HG03025 (cell line): ENCODE measurements around the gene CACNA2D4.

Experiments
- ATAC-seq: cut with Tn5 transposase; IDR thresholded peaks from one replicate; pipeline ENCODE4 v1.9.1; 2021; ENCODE audit warnings: mild to moderate bottlenecking, moderate library complexity; ENCODE audit not compliant: unreplicated experiment, low FRiP score

The CACNA2D4 gene

GRCh38 chr12:1760566-1761382 is 157.7 kb downstream of the CACNA2D4 start:
- no peak for ATAC-seq

DNA sequence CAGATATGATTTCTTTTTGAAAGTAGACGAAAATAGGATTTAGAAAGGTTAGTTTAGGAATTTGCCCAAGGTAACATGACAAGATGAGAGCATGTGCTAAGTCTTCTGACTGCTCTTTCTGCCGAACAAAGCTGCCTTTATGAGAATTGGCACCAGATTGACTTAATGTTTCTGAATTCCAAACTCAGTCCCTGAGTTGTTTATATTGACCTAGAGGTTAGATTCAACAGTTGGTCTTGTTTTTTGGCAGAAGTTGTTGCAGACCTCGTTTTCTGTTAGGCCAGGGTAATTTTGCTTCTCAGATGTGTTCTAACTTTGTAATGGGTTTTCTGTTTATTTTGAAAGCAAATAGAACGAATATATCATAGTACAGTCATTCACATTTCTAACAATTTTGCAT is 159.6 kb downstream of the CACNA2D4 start:
- no peak for ATAC-seq

DNA sequence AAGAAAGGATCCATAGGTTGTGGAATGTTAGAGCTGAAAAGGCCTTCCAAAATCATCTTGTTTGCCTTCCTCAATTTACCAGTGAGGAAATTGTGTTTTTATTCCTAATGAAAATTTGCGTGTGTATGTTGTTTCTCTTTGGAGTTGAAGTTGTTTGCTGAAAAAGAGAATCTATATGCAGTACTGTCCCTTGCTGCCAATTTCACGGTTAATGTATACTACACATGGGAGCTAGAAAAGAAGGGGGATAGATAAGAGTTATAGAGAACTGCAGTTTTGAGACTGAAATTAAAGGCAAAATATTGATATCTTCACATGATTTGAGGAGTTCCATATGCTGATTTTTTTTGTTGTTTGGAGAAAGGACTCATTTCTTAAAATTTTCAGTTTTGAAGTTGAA is 160.1 kb downstream of the CACNA2D4 start:
- no peak for ATAC-seq

DNA sequence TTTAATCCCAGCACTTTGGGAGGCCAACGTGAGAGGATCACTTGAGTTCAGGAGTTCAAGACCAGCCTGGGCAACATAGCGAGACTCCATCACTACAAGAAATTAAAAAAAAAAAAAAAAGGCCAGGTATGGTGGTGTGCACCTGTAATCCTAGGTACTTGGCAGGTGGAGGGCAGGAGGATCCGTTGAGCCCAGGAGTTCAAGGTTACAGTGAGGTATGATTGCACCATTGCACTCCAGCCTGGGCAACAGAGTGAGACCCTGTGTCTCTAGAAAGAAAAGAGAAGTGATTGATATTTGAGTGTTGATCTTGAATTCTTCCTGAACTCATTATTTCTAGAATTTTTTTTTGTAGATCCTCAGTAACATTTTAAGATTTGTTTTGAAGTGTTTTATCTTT is 168.2 kb downstream of the CACNA2D4 start:
- no peak for ATAC-seq

DNA sequence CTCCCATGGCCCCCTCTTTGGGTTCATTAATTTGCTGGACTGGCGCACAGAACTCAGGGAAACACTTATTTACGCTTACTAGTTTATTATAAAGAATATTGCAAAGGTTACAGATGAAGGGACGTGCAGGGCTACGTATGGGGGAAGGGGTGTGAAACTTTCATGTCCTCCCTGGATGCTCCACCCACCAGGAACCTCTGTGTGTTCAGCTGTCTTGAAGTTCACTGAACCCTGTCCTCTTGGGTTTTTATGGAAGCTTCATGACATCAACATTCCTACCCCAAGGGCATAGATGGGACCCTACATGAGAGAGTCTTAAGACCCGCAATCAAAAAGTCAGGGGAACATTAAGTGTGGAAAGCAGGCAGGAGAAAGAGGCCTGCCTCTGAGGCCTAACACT is 169.4 kb downstream of the CACNA2D4 start:
- ATAC-seq, result no peak

- ATAC-seq, result no peak
Observed at GRCh38 chr12:1747609-1748008, 170.8 kb downstream of the CACNA2D4 start.

DNA sequence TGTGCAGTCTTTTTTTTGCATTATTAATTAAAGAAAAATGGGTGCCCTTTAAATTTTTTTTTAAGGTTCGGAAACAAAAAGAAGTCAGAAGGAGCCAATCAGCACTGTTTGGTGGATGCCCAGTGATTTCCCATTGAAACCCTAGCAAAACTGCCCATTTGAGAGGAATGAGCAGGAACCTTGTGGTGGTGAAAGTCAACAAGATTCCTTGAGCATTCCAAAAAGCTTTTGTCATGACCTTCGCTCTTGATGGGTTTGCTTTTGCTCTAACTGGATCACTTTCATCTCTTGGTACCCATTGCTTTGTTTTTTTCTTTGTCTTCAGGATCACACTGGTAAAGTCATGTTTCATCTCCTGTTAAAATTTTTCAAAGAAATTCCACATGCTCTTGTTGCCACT is 173.5 kb downstream of the CACNA2D4 start:
- no peak for ATAC-seq
